Sigmoid colon (tissue), 7 donors: ENCODE data around the gene ZDHHC11. TPM values are rescaled to one million over a fixed set of nuclear protein-coding genes. Genes with fewer than 3 reads are reported as not detected.

Source experiments
- DNase-seq: peaks from one replicate; pipeline ENCODE4 v3.0.0-alpha.2; 2019
- H3K27ac ChIP-seq, 4 donors: fragments of 200-600 bp; sonication (generic); one replicate each; pipeline ENCODE4 v1.5.1; 2016 to 2019; ENCODE audit warnings: mild to moderate bottlenecking in 1 of 4
- H3K27me3 ChIP-seq, 3 donors: fragments of 200-600 bp; sonication (generic); one replicate each; pipeline ENCODE4 v1.5.1; 2019; ENCODE audit warnings: mild to moderate bottlenecking in 1 of 3
- H3K36me3 ChIP-seq, 4 donors: fragments of 200-600 bp; sonication (generic); one replicate each; pipeline ENCODE4 v1.5.1; 2016 to 2019
- H3K4me1 ChIP-seq, 4 donors: fragments of 200-600 bp; sonication (generic); one replicate each; pipeline ENCODE4 v1.5.1; 2017 to 2019
- H3K4me3 ChIP-seq, 4 donors: fragments of 200-600 bp; sonication (generic); one replicate each; pipeline ENCODE4 v1.5.1; 2017 to 2019; ENCODE audit warnings: mild to moderate bottlenecking in 2 of 4, moderate library complexity in 1 of 4
- H3K9me3 ChIP-seq, 4 donors: fragments of 200-600 bp in 3 of 4; sonication (generic) in 3 of 4; one replicate each; pipeline versions ENCODE4 v1.5.1 to v1.6.1; 2013 to 2019
- EP300 ChIP-seq, 4 donors: sonication (generic); formaldehyde crosslinking; IDR thresholded peaks; one replicate each; pipeline ENCODE4 v1.6.1; 2017; ENCODE audit warnings: antibody characterized with exemption in 4 of 4
- POLR2A ChIP-seq, 2 donors: fragments of 450-650 bp; IDR thresholded peaks; one replicate each; pipeline ENCODE4 v1.6.1; 2016; ENCODE audit warnings: antibody characterized with exemption in 2 of 2, mild to moderate bottlenecking in 2 of 2, moderate library complexity in 2 of 2
- POLR2AphosphoS5 ChIP-seq, 4 donors: sonication (generic); formaldehyde crosslinking; IDR thresholded peaks; one replicate each; pipeline ENCODE4 v1.6.1; 2017; ENCODE audit warnings: antibody characterized with exemption in 4 of 4
- WGBS, 2 donors: extraction: QIAGEN DNeasy Blood & Tissue Kit; methylation state at CpG; one replicate each; pipeline ENCODE4 v1.1.7; 2013; 5-methylcytosine and 5-hydroxymethylcytosine counted together
- intact Hi-C: fragments of 100-400 bp; cut with DNase I; formaldehyde crosslinking; loops from one replicate; pipeline ENCODE4 v1.15.1; 2023
- polyA plus RNA-seq, 3 donors: library from polyadenylated mRNA; stranded (reverse); fragments of 200-250 nt; gene quantifications; one replicate each; pipeline ENCODE4 v1.2.3, GENCODE V29; 2013
- total RNA-seq, 4 donors: library from RNA; depleted of rRNA; stranded (reverse); fragments of >200 nt; gene quantifications; one replicate each; pipeline ENCODE4 v1.1.0, GENCODE V29; 2016
- TF ChIP-seq, protein P1 (sequence below), 4 experiments: fragments of 450-650 bp in 3 of 4; fragments of 200-600 bp in 1 of 4; IDR thresholded peaks; one replicate each; pipeline ENCODE4 v1.5.1; 2016 to 2019; ENCODE audit warnings: antibody characterized with exemption in 4 of 4, mild to moderate bottlenecking in 3 of 4, moderate library complexity in 2 of 4
- donor health status: healthy with polysubstance abuse.
- donor health status: Bipolar disorder and iron deficiency.
- donor health status: healthy.

The ZDHHC11 gene
- total and polyA plus RNA-seq, 7 donors, result 0.60 to 8.0 (median 3.7) TPM; not detected in 1

DNA sequence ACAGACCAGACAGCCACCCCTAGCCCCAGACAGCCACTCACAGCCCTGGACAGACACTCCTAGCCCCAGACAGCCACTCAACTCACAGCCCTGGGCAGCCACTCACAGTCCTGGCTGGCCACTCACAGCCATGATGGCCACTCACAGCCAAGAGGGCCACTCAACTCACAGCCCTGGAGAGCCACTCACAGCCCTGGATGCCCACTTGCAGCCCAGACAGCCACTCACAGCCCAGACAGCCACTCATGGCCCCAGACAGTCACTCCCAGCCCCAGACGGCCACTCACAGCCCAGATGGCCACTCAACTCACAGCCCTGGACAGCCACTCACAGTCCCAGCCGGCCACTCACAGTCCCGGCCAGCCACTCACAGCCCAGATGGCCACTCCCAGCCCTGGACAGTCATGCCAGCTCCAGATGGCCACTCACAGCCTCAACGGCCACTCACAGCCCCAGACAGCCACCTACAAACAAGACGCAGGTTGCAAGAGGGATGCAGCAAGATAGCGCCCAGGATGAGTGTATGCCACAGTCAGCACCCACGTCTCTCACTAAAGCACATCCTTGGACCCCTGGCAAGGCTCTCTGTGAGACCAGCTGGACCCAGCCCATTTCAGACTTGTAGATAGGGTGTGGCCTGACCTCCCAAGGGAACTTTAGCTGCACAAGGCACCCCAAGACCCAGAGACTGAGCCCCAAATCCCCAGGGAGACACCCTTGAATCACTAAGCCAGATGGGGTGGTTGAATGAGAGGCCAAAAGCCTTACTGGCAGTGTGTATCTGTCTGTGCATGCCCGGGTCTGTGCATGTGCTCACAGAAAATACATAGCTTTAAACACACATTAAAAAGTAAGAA is 88.7 kb downstream of the ZDHHC11 start:
- peaks cover 0 to 30% (median 27%) of the 10 kb centered on the region in 4 donors for H3K4me1 ChIP-seq
- peak; percentile 66 for DNase-seq
- TF ChIP-seq EP300 (IDR thresholded peaks at IDR 0.05) (no peak), POLR2A (IDR thresholded peaks at IDR 0.05) (no peak), POLR2AphosphoS5 (IDR thresholded peaks at IDR 0.05) (no peak)
- TF ChIP-seq, protein P1, sequence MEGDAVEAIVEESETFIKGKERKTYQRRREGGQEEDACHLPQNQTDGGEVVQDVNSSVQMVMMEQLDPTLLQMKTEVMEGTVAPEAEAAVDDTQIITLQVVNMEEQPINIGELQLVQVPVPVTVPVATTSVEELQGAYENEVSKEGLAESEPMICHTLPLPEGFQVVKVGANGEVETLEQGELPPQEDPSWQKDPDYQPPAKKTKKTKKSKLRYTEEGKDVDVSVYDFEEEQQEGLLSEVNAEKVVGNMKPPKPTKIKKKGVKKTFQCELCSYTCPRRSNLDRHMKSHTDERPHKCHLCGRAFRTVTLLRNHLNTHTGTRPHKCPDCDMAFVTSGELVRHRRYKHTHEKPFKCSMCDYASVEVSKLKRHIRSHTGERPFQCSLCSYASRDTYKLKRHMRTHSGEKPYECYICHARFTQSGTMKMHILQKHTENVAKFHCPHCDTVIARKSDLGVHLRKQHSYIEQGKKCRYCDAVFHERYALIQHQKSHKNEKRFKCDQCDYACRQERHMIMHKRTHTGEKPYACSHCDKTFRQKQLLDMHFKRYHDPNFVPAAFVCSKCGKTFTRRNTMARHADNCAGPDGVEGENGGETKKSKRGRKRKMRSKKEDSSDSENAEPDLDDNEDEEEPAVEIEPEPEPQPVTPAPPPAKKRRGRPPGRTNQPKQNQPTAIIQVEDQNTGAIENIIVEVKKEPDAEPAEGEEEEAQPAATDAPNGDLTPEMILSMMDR (IDR thresholded peaks at IDR 0.05), result no peak
- H3K27ac ChIP-seq, result no peak overlapping the region
- intact Hi-C loops, result no loop called here
- peaks cover 0 to 16% (median under 1%) of the 10 kb centered on the region in 4 donors for H3K36me3 ChIP-seq
- H3K27me3 ChIP-seq, result no peaks in the 10 kb centered on the region
- no peaks in the 10 kb centered on the region for H3K9me3 ChIP-seq
- 77 to 87% methylated on average over 8 of the region's 8 CpGs for WGBS, 2 donors
- no peak overlapping the region for H3K4me3 ChIP-seq

DNA sequence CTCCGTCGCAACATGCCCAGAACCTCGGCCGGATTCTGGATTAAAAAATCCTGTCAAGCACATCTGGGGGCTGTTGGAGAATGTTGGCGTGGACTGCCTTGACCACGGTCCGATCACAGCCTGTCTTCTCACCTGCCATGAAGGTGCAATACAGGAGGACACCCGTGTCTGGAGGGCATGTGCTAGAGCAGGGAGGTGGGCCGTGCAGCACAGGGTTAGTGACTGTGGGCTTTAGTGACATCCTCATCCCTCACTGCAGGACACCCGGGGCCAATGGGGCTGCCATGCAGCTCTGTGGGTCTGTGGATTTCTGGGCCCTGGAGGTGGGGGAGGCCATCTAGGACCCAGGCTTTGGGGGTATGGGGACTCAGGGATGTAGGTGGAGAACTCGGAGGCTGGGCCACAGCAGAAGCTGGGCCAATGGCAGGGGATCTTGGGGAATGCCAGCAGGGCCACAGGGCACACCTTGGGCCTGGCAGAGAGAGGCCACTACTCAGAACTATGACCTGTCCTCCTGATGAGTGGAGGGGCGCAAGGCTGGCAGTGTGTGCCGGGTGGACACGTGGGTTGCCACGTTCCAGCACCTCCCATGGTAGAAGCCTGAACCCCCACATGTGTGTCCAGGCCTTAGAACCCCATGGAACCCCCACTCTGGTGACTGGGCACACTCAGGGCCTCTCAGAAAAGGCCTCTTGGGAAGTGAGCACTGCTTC is 89.6 kb downstream of the ZDHHC11 start:
- Histone ChIP-seq H3K36me3 (peaks cover 0 to 8% (median 0%) of the 10 kb centered on the region in 4 donors), H3K27me3 (no peaks in the 10 kb centered on the region), H3K27ac (no peak overlapping the region), H3K4me1 (peaks cover 0 to 38% (median 33%) of the 10 kb centered on the region in 4 donors), H3K9me3 (no peaks in the 10 kb centered on the region), H3K4me3 (no peak overlapping the region)
- WGBS, 2 donors, result 83 to 87% methylated on average over 15 of the region's 15 CpGs
- intact Hi-C loops, result no loop called here
- DNase-seq, result peak; percentile 62
- TF ChIP-seq, protein P1 (IDR thresholded peaks at IDR 0.05), result no peak
- no peak for TF ChIP-seq POLR2AphosphoS5 (IDR thresholded peaks at IDR 0.05)
- TF ChIP-seq EP300 (IDR thresholded peaks at IDR 0.05), result no peak
- no peak for TF ChIP-seq POLR2A (IDR thresholded peaks at IDR 0.05)

DNA sequence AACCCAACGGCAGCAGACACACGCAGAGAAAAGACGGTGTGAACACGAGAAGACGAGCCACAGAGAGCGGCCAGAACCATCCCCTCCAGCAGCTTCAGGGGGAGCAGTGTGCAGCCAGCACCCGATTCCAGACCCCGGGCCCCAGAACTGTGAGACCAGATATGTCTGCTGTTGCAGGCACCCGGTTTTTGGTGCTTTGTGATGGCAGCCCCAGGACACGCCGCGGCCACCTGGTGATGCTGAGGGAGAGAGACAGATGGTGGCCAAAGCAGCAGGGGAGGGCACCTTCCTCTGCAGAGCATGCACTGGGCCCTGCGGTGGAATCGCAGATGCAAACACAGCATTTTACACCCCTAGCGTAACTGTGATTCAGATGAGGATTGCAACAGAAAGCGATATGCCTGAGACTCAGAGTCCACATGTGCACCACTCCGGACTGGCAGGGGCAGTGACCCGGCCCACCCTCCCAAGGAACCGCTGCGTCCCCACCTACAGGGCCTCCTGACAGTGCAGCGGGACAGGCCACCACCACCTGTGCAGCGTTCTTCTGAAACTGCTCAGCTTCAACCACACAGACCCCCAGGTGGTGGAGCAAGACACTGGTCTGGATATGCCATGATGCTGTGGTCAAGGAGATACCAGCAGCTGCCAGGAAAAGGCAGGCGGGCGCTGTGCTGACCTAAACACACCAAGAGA is 90.3 kb downstream of the ZDHHC11 start:
- Histone ChIP-seq H3K27ac (no peak overlapping the region), H3K4me1 (peaks cover 0 to 39% (median 33%) of the 10 kb centered on the region in 4 donors), H3K4me3 (no peak overlapping the region), H3K36me3 (peaks cover 0 to 3% (median 0%) of the 10 kb centered on the region in 4 donors), H3K27me3 (no peaks in the 10 kb centered on the region), H3K9me3 (no peaks in the 10 kb centered on the region)
- WGBS, 2 donors, result 95 to 97% methylated on average over 24 of the region's 24 CpGs
- intact Hi-C loops, result no loop called here
- peak; percentile 64 for DNase-seq
- TF ChIP-seq, protein P1 (IDR thresholded peaks at IDR 0.05), result no peak
- TF ChIP-seq POLR2A (IDR thresholded peaks at IDR 0.05) (no peak), EP300 (IDR thresholded peaks at IDR 0.05) (no peak), POLR2AphosphoS5 (IDR thresholded peaks at IDR 0.05) (no peak)

DNA sequence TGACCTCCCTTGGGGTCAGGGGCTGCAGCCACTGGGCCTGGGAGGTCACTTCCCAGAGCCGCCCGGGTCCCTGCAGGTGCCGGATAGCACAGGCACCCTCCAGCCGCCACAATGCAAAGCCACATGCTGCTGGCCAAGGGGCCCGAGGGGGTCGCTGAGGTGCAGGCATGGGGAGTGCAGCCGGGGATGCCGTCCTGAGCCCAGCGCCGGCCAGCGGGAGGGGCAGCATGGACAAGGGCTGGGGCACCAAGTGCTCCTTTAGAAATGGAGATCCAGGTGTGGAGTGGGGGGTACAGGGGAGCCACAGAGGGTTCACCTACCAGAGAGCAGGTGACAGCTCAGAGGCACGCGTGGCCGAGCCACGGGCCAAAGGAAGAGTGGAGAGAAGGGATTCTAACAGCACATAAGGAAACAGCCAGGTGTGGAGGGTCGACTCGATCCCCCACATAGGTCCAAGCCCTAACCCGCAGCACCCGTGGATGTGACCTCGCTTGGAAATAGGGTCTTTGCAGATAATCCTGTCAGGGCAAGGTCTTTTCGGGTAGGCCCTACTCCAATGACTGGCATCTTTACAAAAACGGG is 90.9 kb downstream of the ZDHHC11 start:
- peaks cover 0 to 39% (median 33%) of the 10 kb centered on the region in 4 donors for H3K4me1 ChIP-seq
- H3K9me3 ChIP-seq, result no peaks in the 10 kb centered on the region
- H3K27ac ChIP-seq, result peak overlapping the region; percentile 40 to 75 (median 54)
- peak; percentile 46 for DNase-seq
- TF ChIP-seq POLR2AphosphoS5 (IDR thresholded peaks at IDR 0.05) (no peak), POLR2A (IDR thresholded peaks at IDR 0.05) (no peak), EP300 (IDR thresholded peaks at IDR 0.05) (no peak)
- TF ChIP-seq, protein P1 (IDR thresholded peaks at IDR 0.05), result no peak
- H3K36me3 ChIP-seq, result no peaks in the 10 kb centered on the region
- H3K4me3 ChIP-seq, result no peak overlapping the region
- 94 to 96% methylated on average over 22 of the region's 22 CpGs for WGBS, 2 donors
- H3K27me3 ChIP-seq, result no peaks in the 10 kb centered on the region
- intact Hi-C loops, result loop anchor here (5.0 kb wide), 1 partner anchor 82 kb away; no protein-coding TSS in a partner anchor
